ENCODE measurements around the gene WDR48.
A peak's percentile ranks its signal among the peaks of the same experiment; 100 is the strongest.

Gene WDR48

GRCh38 chr3:39094851-39095677, 43.2 kb downstream of the WDR48 start:
- no peak overlapping the region for H3K4me3 ChIP-seq (ENCODE audit: low read depth, low read length)
- TF ChIP-seq CTCF (conservative IDR thresholded peaks at IDR 0.05; ENCODE audit: low read depth, low read length) = no peak
- DNase-seq (ENCODE audit: low read depth) = no peak

- no peak for DNase-seq (ENCODE audit: low read depth)
- no peak overlapping the region for H3K4me3 ChIP-seq (ENCODE audit: low read depth, low read length)
- TF ChIP-seq CTCF (conservative IDR thresholded peaks at IDR 0.05; ENCODE audit: low read depth, low read length) = no peak
Measured at GRCh38 chr3:39095778-39096177, 44.0 kb downstream of the WDR48 start.

- no peak for TF ChIP-seq CTCF (conservative IDR thresholded peaks at IDR 0.05; ENCODE audit: low read depth, low read length)
- DNase-seq (ENCODE audit: low read depth) = peak; percentile 56
Measured at GRCh38 chr3:39096775-39097174, 45.0 kb downstream of the WDR48 start.

GRCh38 chr3:39097716-39098472, 46.1 kb downstream of the WDR48 start:
- DNase-seq (ENCODE audit: low read depth) = no peak
- TF ChIP-seq CTCF (conservative IDR thresholded peaks at IDR 0.05; ENCODE audit: low read depth, low read length) = no peak
- no peak overlapping the region for H3K4me3 ChIP-seq (ENCODE audit: low read depth, low read length)

More at GRCh38 chr3:39096775-39097174, 45.0 kb downstream of the WDR48 start:
- no peak overlapping the region for H3K4me3 ChIP-seq (ENCODE audit: low read depth, low read length)

GRCh38 chr3:39098473-39099000, 46.7 kb downstream of the WDR48 start:
- H3K4me3 ChIP-seq (ENCODE audit: low read depth, low read length) = no peak overlapping the region
- TF ChIP-seq CTCF (conservative IDR thresholded peaks at IDR 0.05; ENCODE audit: low read depth, low read length) = no peak
- no peak for DNase-seq (ENCODE audit: low read depth)

- DNase-seq (ENCODE audit: low read depth) = no peak
Measured at GRCh38 chr3:39099242-39099641, 47.4 kb downstream of the WDR48 start.

More at GRCh38 chr3:39099242-39099641, 47.4 kb downstream of the WDR48 start:
- TF ChIP-seq CTCF (conservative IDR thresholded peaks at IDR 0.05; ENCODE audit: low read depth, low read length) = no peak
- H3K4me3 ChIP-seq (ENCODE audit: low read depth, low read length) = no peak overlapping the region

Measured in choroid plexus epithelial cell (primary cell).